ENCODE measurements around the gene MSANTD2.

MSANTD2 gene

DNA sequence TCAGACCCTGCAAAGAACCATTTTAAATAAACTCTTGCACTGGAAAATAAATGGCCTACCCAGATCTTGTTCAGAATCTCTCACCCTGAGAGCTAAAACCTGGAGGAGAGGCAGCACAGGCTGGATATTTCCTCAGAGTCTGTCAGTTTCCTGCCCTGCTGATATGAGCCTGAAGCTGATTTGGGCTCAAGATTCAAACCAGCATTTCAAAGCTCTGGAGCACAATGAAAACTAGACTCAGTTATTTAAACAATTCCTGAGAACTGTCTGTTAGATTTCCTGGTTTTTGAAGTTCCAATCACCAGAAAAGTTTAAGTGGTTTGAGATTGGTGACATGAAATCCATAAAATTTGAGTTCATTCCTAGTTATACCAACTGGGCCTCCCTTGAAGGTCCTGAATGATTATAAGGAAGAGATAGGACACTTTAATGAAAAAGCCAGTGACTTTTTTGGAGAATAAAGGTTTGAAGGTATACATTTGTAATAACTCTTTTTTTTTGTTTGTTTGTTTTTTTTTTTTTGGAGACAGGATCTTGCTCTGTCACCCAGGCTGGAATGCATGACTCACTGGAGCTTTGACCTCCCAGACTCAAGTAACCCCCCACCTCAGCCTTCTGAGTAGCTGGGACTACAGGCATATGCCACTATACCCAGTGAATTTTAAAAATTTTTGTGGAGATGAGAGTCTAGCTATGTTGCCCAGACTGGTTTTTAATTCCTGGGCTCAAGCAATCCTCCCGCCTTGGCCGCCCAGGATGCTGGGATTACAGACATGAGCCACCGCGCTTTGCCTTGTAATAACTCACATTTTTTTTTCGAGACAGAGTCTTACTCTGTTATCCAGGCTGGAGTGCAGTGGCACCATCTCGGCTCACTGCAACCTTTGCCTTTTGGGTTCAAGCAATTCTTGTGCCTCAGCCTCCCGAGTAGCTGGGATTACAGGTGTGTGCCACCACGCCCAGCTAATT is 30.1 kb downstream of the MSANTD2 start:
- POLR2A ChIA-PET (ENCODE audit: low non-redundant PET): no interaction called here
- CTCF ChIA-PET: interaction anchor here (0.7 to 0.9 kb wide), 3 partner anchors 31 to 355 kb away, joined by 4 read pairs; no protein-coding TSS in a partner anchor
- DNase-seq (ENCODE audit: low spot score): no peak

DNA sequence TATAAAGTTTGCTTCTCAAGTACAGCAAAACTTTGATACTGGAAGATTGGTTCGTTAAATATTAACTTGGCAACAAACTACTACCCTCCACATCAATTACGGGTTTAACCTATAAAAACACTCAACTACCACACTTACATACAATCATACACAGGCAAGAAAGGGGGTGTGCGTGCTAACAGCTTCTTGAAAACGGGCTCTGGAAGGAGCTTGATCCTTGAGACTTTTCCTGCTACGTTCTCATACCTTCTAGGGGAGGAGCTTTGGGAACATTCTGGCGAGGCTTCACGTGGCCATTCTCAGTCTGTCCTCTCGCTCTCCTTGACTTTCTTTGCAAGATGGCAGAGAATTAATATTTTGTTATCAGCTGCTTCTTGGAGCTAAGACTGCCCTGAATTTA is 31.3 kb downstream of the MSANTD2 start:
- DNase-seq (ENCODE audit: low spot score): no peak
- ChIA-PET CTCF (no interaction called here), POLR2A (ENCODE audit: low non-redundant PET) (no interaction called here)
- no peak overlapping the region for H3K27ac ChIP-seq
- TF ChIP-seq, protein P1, sequence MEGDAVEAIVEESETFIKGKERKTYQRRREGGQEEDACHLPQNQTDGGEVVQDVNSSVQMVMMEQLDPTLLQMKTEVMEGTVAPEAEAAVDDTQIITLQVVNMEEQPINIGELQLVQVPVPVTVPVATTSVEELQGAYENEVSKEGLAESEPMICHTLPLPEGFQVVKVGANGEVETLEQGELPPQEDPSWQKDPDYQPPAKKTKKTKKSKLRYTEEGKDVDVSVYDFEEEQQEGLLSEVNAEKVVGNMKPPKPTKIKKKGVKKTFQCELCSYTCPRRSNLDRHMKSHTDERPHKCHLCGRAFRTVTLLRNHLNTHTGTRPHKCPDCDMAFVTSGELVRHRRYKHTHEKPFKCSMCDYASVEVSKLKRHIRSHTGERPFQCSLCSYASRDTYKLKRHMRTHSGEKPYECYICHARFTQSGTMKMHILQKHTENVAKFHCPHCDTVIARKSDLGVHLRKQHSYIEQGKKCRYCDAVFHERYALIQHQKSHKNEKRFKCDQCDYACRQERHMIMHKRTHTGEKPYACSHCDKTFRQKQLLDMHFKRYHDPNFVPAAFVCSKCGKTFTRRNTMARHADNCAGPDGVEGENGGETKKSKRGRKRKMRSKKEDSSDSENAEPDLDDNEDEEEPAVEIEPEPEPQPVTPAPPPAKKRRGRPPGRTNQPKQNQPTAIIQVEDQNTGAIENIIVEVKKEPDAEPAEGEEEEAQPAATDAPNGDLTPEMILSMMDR (conservative IDR thresholded peaks at IDR 0.05; ENCODE audit: low read depth): no peak

More for the DNA sequence above, 30.1 kb downstream of the MSANTD2 start:
- TF ChIP-seq, protein P1 (conservative IDR thresholded peaks at IDR 0.05; ENCODE audit: low read depth): no peak
- H3K27ac ChIP-seq: no peak overlapping the region

DNA sequence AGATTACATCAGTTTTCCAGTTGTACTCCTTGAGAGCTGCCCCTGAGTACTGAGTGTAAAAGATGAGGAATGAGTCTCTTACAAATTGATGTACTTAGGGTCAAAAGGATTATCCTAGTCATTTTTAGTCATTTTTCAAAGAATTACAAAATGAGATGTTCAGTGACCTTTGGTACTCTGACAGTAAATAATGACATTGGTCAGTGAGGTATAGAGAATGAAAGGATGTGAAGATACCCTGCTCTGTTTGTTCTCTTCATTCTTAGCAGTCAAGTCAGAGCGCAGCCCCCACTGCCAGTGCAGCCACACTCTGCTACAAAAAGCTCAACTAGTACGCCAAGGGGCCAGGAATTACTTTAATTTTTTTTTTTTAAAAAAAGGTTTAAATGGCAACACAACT is 34.0 kb downstream of the MSANTD2 start:
- no peak overlapping the region for H3K27ac ChIP-seq
- TF ChIP-seq, protein P1 (conservative IDR thresholded peaks at IDR 0.05; ENCODE audit: low read depth): no peak
- DNase-seq (ENCODE audit: low spot score): no peak
- CTCF ChIA-PET: interaction anchor here (0.7 to 1.2 kb wide), 3 partner anchors 12 to 209 kb away, joined by 4 to 10 read pairs (median 5); no protein-coding TSS in a partner anchor
- POLR2A ChIA-PET (ENCODE audit: low non-redundant PET): no interaction called here

DNA sequence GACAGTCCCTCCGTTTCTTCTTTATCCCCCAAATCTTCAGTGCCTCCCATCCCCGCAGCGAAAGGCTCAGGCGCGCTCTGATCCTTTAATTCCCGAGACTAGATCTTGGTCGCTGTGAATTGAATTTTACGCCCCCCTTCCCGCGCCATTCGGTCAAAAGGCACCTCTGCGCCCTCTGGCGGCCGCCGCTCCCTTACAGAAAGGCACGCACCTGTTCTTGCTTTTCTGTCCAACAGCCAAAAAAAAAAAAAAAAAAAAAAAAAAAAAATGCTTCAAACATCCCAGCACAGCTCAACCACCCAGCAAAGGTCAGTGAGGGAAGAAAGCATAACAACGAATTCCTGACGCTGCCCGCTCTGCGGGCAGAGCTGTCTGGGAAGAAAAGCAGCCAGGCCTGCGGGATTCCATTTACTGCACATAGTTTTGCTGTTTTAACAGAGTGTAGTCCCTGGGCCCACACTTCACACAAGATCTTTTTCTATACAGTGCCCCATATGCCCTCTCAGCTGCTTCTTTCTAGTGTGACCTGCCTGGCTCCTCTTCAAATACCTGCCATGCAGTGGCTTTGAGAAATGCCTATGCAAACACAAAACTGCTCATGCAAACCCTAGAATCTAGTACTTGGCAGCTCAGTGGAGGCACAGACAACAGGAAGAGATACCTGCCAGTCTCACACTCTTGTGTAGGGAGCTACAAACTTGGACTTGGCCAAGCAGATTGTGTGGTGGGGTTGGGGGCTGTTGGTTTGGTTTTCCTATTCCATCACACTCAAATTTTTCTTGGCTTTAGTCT is 36.9 kb downstream of the MSANTD2 start:
- DNase-seq (ENCODE audit: low spot score): peak; percentile 64
- H3K27ac ChIP-seq: no peak overlapping the region
- ChIA-PET CTCF (interaction anchor here (0.6 to 2.8 kb wide), 25 partner anchors 9 to 1369 kb away, joined by 3 to 18 read pairs (median 5); partner anchors contain the start of genes MSANTD2, SIAE, SPA17 and TBRG1), POLR2A (ENCODE audit: low non-redundant PET) (interaction anchor here (0.6 kb wide), 1 partner anchor 108 kb away, joined by 6 read pairs; no protein-coding TSS in a partner anchor)
- TF ChIP-seq, protein P1 (conservative IDR thresholded peaks at IDR 0.05; ENCODE audit: low read depth): peak; percentile 84

DNA sequence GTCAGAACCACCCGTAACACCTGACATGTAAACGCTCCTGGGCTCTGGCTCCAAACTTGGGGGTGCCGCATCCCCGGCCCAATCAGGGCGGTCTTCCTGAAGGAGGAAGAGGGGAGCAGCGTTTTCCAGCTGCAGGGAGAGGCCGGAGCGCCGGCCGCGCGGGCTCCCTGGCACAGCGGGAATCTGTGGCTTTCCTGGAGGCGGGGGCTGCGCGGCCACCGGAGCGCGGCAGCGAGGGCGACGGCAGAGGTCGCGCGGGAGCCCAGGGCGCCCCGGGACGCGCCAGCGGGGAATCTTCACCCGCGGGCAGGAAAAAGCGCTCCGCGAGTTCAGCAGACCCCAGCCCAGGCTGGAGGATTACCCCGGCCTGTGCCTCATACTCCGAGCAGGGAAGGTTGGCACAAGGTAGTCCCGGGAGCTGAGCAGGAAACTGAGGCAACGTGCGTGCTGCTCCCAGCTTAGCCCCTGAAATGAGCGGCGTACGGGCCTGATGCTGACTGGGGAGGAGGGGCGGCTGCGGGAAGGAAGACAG is 37.5 kb downstream of the MSANTD2 start:
- no peak for DNase-seq (ENCODE audit: low spot score)
- TF ChIP-seq, protein P1 (conservative IDR thresholded peaks at IDR 0.05; ENCODE audit: low read depth): no peak
- no peak overlapping the region for H3K27ac ChIP-seq
- CTCF ChIA-PET: interaction anchor here (0.5 to 2.8 kb wide), 16 partner anchors 10 to 1369 kb away, joined by 3 to 18 read pairs (median 5); partner anchors contain the start of genes MSANTD2, SIAE, SPA17 and VSIG2
- POLR2A ChIA-PET (ENCODE audit: low non-redundant PET): interaction anchor here (0.6 kb wide), 1 partner anchor 44 kb away, joined by 5 read pairs; no protein-coding TSS in a partner anchor

Measured in RWPE1 (cell line).